ENCODE measurements around the gene PDE3A. TPM values are rescaled to one million over a fixed set of nuclear protein-coding genes. Genes with fewer than 3 reads are reported as not detected.

PDE3A gene
- total RNA-seq, 1 experiment from 2014 or later = 19.9 TPM

DNA sequence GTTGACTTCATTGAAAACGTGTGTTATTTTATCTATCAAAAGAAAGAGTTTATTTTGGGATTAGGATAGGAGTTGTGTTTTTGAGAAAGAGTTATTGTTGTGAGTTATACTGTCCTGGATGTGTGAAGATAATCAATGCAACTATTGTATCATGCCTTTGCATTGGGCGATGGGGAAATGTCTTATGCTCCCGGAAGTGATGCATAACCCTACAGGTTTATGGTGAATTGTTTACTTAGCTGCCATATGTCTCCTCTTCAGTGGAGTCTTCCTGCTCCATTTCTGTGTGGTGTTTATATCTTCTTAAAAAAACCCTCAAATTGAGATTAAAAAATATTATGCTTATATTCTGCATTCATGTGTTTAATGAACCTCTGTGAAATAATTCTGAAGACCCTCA is 6.5 kb downstream of the PDE3A start:
- intact Hi-C loops (cut with micrococcal nuclease; ENCODE audit: unreplicated experiment) = loop anchor here (5.0 to 10.0 kb wide), 3 partner anchors 377 to 800 kb away; no protein-coding TSS in a partner anchor
- Mint-ChIP-seq H3K9me3 (ENCODE audit: low read depth, unreplicated experiment) (no peaks in the 10 kb centered on the region), H3K36me3 (ENCODE audit: insufficient read depth, unreplicated experiment) (peaks cover 17% of the 10 kb centered on the region), H3K4me1 (ENCODE audit: low read depth, unreplicated experiment) (peaks cover 36% of the 10 kb centered on the region), H3K27ac (ENCODE audit: unreplicated experiment) (peak overlapping the region; percentile 58), H3K27me3 (ENCODE audit: unreplicated experiment) (no peaks in the 10 kb centered on the region), H3K4me3 (ENCODE audit: low read depth, unreplicated experiment) (peak overlapping the region; percentile 94)
- CTCF ChIA-PET = no interaction called here
- DNase-seq = no peak
- BruUV-seq (replicated peaks) = no TSS peak
- no peak for TF ChIP-seq CTCF (IDR thresholded peaks at IDR 0.05; ENCODE audit: unreplicated experiment)

DNA sequence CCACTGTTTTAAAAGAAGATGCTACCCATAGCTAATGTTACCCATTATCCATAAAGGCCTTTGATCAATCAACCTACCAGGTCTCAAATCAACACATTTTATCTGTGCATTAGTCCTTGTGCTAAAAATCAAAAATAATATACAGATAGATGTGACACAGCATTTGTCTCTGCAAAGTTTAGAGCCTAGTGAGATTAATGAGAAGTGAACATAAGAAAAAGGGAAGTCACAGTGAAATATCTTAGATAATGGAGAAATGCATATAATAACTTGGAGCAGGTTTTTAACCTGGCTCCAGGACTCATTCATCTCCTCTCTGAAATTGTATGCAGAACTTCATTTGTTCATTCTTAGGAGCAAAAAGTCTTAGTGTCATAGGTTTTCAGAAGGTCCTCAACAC is 7.2 kb downstream of the PDE3A start:
- intact Hi-C loops (cut with micrococcal nuclease; ENCODE audit: unreplicated experiment) = loop anchor here (10.0 kb wide), 2 partner anchors 449 to 801 kb away; no protein-coding TSS in a partner anchor
- TF ChIP-seq CTCF (IDR thresholded peaks at IDR 0.05; ENCODE audit: unreplicated experiment) = no peak
- DNase-seq = no peak
- Mint-ChIP-seq H3K27me3 (ENCODE audit: unreplicated experiment) (no peaks in the 10 kb centered on the region), H3K36me3 (ENCODE audit: insufficient read depth, unreplicated experiment) (peaks cover 10% of the 10 kb centered on the region), H3K27ac (ENCODE audit: unreplicated experiment) (peak overlapping the region; percentile 58), H3K9me3 (ENCODE audit: low read depth, unreplicated experiment) (no peaks in the 10 kb centered on the region), H3K4me1 (ENCODE audit: low read depth, unreplicated experiment) (peaks cover 36% of the 10 kb centered on the region), H3K4me3 (ENCODE audit: low read depth, unreplicated experiment) (no peak overlapping the region)
- CTCF ChIA-PET = no interaction called here
- no TSS peak for BruUV-seq (replicated peaks)

DNA sequence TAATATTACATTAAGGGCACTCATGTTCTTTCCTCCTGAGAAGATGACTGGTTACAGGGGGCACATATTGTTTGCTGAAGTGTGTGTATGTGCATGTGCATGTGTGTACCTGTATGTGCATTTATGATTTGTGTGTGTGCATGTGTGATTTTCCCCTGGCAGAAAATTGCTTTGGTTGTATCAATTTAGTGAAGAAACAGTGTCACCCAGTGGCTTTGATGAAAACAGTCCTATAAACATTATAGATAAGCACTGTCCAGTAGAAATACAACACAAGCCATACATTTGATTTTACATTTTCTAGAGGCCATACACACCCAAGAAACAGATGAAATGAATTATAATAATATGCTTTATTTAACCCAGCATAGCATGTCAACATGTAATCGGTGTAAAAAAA is 8.6 kb downstream of the PDE3A start:
- CTCF ChIA-PET = interaction anchor here (1.0 to 1.1 kb wide), 2 partner anchors 15 to 461 kb away, joined by 3 to 4 read pairs; no protein-coding TSS in a partner anchor
- peaks cover 36% of the 10 kb centered on the region for H3K4me1 Mint-ChIP-seq (ENCODE audit: low read depth, unreplicated experiment)
- no peak overlapping the region for H3K4me3 Mint-ChIP-seq (ENCODE audit: low read depth, unreplicated experiment)
- H3K27ac Mint-ChIP-seq (ENCODE audit: unreplicated experiment) = no peak overlapping the region
- no peak for TF ChIP-seq CTCF (IDR thresholded peaks at IDR 0.05; ENCODE audit: unreplicated experiment)
- no peaks in the 10 kb centered on the region for H3K27me3 Mint-ChIP-seq (ENCODE audit: unreplicated experiment)
- intact Hi-C loops (cut with micrococcal nuclease; ENCODE audit: unreplicated experiment) = loop anchor here (1.0 to 10.0 kb wide), 5 partner anchors 448 to 802 kb away; no protein-coding TSS in a partner anchor
- DNase-seq = peak; percentile 24
- no TSS peak for BruUV-seq (replicated peaks)
- no peaks in the 10 kb centered on the region for H3K36me3 Mint-ChIP-seq (ENCODE audit: insufficient read depth, unreplicated experiment)
- H3K9me3 Mint-ChIP-seq (ENCODE audit: low read depth, unreplicated experiment) = no peaks in the 10 kb centered on the region

- no TSS peak for BruUV-seq (replicated peaks)
- no peaks in the 10 kb centered on the region for H3K27me3 Mint-ChIP-seq (ENCODE audit: unreplicated experiment)
- no peaks in the 10 kb centered on the region for H3K36me3 Mint-ChIP-seq (ENCODE audit: insufficient read depth, unreplicated experiment)
- H3K4me3 Mint-ChIP-seq (ENCODE audit: low read depth, unreplicated experiment) = no peak overlapping the region
- no peak for TF ChIP-seq CTCF (IDR thresholded peaks at IDR 0.05; ENCODE audit: unreplicated experiment)
- intact Hi-C loops (cut with micrococcal nuclease; ENCODE audit: unreplicated experiment) = loop anchor here (1.0 to 10.0 kb wide), 5 partner anchors 447 to 803 kb away; no protein-coding TSS in a partner anchor
- no peak for DNase-seq
- no peaks in the 10 kb centered on the region for H3K9me3 Mint-ChIP-seq (ENCODE audit: low read depth, unreplicated experiment)
- no peak overlapping the region for H3K27ac Mint-ChIP-seq (ENCODE audit: unreplicated experiment)
- peaks cover 33% of the 10 kb centered on the region for H3K4me1 Mint-ChIP-seq (ENCODE audit: low read depth, unreplicated experiment)
- CTCF ChIA-PET = interaction anchor here (1.1 kb wide), 1 partner anchor 14 kb away, joined by 3 read pairs; no protein-coding TSS in a partner anchor
Measured at GRCh38 chr12:20377750-20378149, 9.4 kb downstream of the PDE3A start.
